MCF 10A (cell line): ENCODE data around the gene CACNA2D2. TPM values are rescaled to one million over a fixed set of nuclear protein-coding genes. Genes with fewer than 3 reads are reported as not detected.

Experiments used
- BruUV-seq: library from RNA; stranded (reverse); fragments of 400-500 nt; replicated peaks from 2 replicates; lab custom pipeline; 2021; lab: Mats Ljungman, UMichigan
- CTCF ChIA-PET: fragments of 300-600 bp; sonication (Branson Sonifier 250); formaldehyde crosslinking; extraction: SDS; loops from one replicate; lab custom pipeline; 2021; ENCODE audit warnings: antibody characterized with exemption, inconsistent platforms; lab: Yijun Ruan, JAX
- POLR2A ChIA-PET: fragments of 300-600, 350-650 bp; sonication (Branson Sonifier 250); formaldehyde crosslinking; extraction: SDS; loops from one replicate; lab custom pipeline; 2020; ENCODE audit warnings: antibody characterized with exemption, inconsistent platforms; lab: Yijun Ruan, JAX
- DNase-seq: peaks from one replicate; pipeline ENCODE4 v3.0.0-alpha.2; 2018; ENCODE audit not compliant: unreplicated experiment
- H3K27ac Mint-ChIP-seq: one replicate; pipeline ENCODE4 v1.8.0; 2022; ENCODE audit warnings: mild to moderate bottlenecking, low read depth, mixed read lengths; ENCODE audit not compliant: unreplicated experiment
- H3K27me3 Mint-ChIP-seq: one replicate; pipeline ENCODE4 v1.8.0; 2022; ENCODE audit warnings: mixed read lengths; ENCODE audit not compliant: insufficient read depth, unreplicated experiment
- H3K36me3 Mint-ChIP-seq: one replicate; pipeline ENCODE4 v1.8.0; 2022; ENCODE audit warnings: mild to moderate bottlenecking, moderate library complexity, mixed read lengths; ENCODE audit not compliant: insufficient read depth, unreplicated experiment
- H3K4me1 Mint-ChIP-seq: one replicate; pipeline ENCODE4 v1.8.0; 2022; ENCODE audit warnings: mixed read lengths; ENCODE audit not compliant: insufficient read depth, unreplicated experiment
- H3K4me3 Mint-ChIP-seq: one replicate; pipeline ENCODE4 v1.8.0; 2022; ENCODE audit warnings: mild to moderate bottlenecking, moderate library complexity, mixed read lengths; ENCODE audit not compliant: unreplicated experiment
- H3K9me3 Mint-ChIP-seq: one replicate; pipeline ENCODE4 v1.8.0; 2022; ENCODE audit warnings: mixed read lengths; ENCODE audit not compliant: unreplicated experiment
- intact Hi-C: fragments of 100-400 bp; cut with micrococcal nuclease; formaldehyde crosslinking; loops from 2 replicates; pipeline ENCODE4 v1.14.1; 2022
- total RNA-seq: library from RNA; stranded (reverse); gene quantifications from 2 replicates; pipeline ENCODE4 v1.2.3, GENCODE V29; 2022
- TF ChIP-seq, protein P1 (sequence below): fragments of 200-600 bp; IDR thresholded peaks from one replicate; pipeline ENCODE4 v1.8.0; 2022; ENCODE audit warnings: antibody characterized with exemption, mild to moderate bottlenecking; ENCODE audit not compliant: unreplicated experiment

Gene CACNA2D2
- total RNA-seq, 1 experiment from 2014 or later = not detected

DNA sequence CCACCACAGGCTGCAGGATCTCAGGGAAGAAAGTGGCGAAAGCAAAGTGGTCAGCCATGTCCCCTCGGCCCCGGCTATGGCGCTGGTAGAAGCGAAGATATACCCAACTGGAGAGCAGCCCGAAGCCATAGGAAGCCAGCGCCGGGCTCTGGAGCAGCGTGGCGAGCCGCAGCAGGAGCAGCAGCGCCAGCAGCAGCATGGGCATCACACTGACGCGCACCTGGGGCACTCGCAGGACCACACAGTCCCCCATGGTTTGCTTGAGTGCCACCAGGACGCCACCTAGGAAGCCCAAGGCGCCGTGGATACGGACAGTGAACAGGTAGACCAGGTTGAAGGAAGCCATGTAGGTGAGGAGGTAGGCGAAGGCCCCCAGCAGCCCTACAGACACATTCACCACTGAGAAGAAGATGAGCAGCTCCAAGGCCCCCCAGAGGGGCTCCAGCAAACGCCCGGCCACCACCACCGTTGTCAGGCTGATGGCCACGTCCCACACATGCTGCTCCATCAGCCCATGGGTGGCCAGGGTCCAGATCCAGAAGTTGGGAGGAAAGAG is 145.0 kb downstream of the CACNA2D2 start:
- Mint-ChIP-seq H3K4me3 (peak overlapping the region; percentile 85), H3K27me3 (no peaks in the 10 kb centered on the region), H3K9me3 (no peaks in the 10 kb centered on the region), H3K4me1 (peaks cover 13% of the 10 kb centered on the region), H3K27ac (peak overlapping the region; percentile 96), H3K36me3 (peaks cover 22% of the 10 kb centered on the region)
- ChIA-PET CTCF (no interaction called here), POLR2A (interaction anchor here (0.7 to 4.0 kb wide), 5 partner anchors 8 to 925 kb away, joined by 3 to 31 read pairs (median 4); partner anchors contain the start of genes CYB561D2, IFRD2 and NPRL2)
- intact Hi-C loops = no loop called here
- BruUV-seq = no TSS peak
- no peak for DNase-seq
- TF ChIP-seq, protein P1, sequence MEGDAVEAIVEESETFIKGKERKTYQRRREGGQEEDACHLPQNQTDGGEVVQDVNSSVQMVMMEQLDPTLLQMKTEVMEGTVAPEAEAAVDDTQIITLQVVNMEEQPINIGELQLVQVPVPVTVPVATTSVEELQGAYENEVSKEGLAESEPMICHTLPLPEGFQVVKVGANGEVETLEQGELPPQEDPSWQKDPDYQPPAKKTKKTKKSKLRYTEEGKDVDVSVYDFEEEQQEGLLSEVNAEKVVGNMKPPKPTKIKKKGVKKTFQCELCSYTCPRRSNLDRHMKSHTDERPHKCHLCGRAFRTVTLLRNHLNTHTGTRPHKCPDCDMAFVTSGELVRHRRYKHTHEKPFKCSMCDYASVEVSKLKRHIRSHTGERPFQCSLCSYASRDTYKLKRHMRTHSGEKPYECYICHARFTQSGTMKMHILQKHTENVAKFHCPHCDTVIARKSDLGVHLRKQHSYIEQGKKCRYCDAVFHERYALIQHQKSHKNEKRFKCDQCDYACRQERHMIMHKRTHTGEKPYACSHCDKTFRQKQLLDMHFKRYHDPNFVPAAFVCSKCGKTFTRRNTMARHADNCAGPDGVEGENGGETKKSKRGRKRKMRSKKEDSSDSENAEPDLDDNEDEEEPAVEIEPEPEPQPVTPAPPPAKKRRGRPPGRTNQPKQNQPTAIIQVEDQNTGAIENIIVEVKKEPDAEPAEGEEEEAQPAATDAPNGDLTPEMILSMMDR = no peak

DNA sequence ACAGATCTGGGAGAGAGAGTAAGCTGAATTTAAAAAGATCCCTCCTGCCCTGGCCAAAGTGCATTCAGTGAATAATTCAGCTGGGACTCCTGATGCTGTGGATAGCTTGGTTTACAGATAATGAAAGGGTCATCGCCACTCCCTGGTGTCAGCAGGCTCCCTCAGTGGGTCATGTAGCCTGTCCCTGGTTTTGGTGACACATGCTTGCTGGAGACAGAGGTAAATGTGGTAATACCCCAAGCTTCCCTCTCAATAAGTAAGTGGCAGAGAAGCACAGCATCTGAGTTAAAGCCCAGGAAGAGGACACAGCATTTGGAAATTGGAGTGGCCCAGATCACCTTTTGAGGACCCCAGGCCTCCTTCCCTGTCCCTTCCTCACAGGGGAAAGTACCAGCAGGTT is 146.0 kb downstream of the CACNA2D2 start:
- CTCF ChIA-PET = interaction anchor here (0.7 to 2.6 kb wide), 5 partner anchors 10 to 258 kb away, joined by 3 to 24 read pairs (median 5); no protein-coding TSS in a partner anchor
- intact Hi-C loops = no loop called here

DNA sequence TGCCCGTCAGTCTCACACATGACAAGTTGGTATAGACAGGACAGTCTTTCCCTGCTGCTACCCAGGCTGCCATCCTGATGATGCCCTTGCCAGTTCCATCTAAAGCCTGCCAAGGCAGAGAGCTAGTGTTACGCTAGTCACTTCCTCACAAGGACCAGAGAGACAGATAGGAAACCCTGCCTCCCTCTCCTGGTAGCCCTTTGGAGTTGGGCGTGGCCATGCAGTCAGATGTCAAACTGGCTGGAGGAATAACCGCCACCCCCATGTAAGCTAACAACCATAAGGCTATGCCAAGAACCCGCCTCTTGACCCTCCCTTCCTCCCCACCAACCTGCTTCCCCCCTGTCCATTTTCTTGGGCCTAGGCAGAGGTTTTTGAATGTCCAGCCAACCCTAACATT is 146.9 kb downstream of the CACNA2D2 start:
- no peak for DNase-seq
- POLR2A ChIA-PET = interaction anchor here (0.7 to 1.8 kb wide), 3 partner anchors 9 to 255 kb away, joined by 3 to 14 read pairs (median 3); partner anchors contain the start of gene CISH
- Mint-ChIP-seq H3K27ac (no peak overlapping the region), H3K4me1 (peaks cover 14% of the 10 kb centered on the region), H3K36me3 (peaks cover 29% of the 10 kb centered on the region), H3K9me3 (no peaks in the 10 kb centered on the region), H3K4me3 (peak overlapping the region; percentile 85), H3K27me3 (no peaks in the 10 kb centered on the region)
- TF ChIP-seq, protein P1 = no peak
- CTCF ChIA-PET = interaction anchor here (0.5 to 2.6 kb wide), 10 partner anchors 9 to 1160 kb away, joined by 3 to 24 read pairs (median 3); partner anchors contain the start of gene MON1A
- no TSS peak for BruUV-seq
- intact Hi-C loops = no loop called here

More for the DNA sequence above, 146.0 kb downstream of the CACNA2D2 start:
- peaks cover 13% of the 10 kb centered on the region for H3K4me1 Mint-ChIP-seq
- H3K36me3 Mint-ChIP-seq = peaks cover 29% of the 10 kb centered on the region
- H3K4me3 Mint-ChIP-seq = peak overlapping the region; percentile 85
- no TSS peak for BruUV-seq
- no peaks in the 10 kb centered on the region for H3K27me3 Mint-ChIP-seq
- no peaks in the 10 kb centered on the region for H3K9me3 Mint-ChIP-seq
- DNase-seq = no peak
- peak overlapping the region; percentile 96 for H3K27ac Mint-ChIP-seq
- TF ChIP-seq, protein P1 = no peak
- POLR2A ChIA-PET = interaction anchor here (0.7 to 1.8 kb wide), 5 partner anchors 10 to 1414 kb away, joined by 4 to 14 read pairs (median 4); partner anchors contain the start of genes IFRD2 and ZMYND10

DNA sequence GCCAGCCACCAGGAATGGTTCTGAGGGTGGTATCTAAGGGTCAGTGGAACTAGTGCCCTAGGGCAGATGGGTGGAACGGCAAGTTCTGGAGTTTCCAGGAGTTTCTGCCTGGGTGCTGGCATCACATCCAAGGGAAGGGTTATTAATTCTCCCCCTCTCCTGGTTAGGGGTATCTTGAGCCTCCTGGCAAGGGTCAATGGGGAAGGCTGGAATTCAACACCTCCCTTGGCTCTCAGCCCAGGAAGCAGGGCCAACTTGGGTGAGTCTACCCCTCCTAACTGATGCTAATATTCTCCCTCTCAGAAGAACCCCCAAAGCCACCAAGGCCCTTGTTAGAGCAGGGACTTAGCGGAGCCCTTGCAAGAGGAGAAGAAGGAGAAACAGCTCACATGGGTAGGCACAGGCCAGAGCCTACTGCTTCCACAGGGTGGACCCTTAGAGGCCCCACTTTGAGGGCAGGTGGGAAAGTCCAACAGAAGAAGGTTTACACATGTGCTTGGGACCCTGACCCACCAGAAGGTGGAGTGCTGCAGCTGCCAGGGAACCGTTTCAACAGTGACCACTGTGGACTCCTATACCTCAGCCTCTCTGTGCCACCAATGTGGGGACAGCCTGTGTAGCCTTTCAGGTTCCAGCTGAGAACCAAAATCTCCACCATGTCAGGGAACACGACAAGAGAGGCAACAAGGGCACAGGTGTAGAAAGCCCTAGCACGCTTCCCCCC is 147.4 kb downstream of the CACNA2D2 start:
- no TSS peak for BruUV-seq
- Mint-ChIP-seq H3K4me3 (peak overlapping the region; percentile 85), H3K9me3 (no peaks in the 10 kb centered on the region), H3K4me1 (peaks cover 18% of the 10 kb centered on the region), H3K27ac (no peak overlapping the region), H3K36me3 (peaks cover 34% of the 10 kb centered on the region), H3K27me3 (no peaks in the 10 kb centered on the region)
- intact Hi-C loops = no loop called here
- DNase-seq = no peak
- TF ChIP-seq, protein P1 = no peak
- ChIA-PET CTCF (interaction anchor here (0.7 to 2.6 kb wide), 6 partner anchors 8 to 1161 kb away, joined by 3 to 24 read pairs (median 4); no protein-coding TSS in a partner anchor), POLR2A (interaction anchor here (0.7 to 1.8 kb wide), 3 partner anchors 9 to 256 kb away, joined by 3 to 14 read pairs (median 3); partner anchors contain the start of gene CISH)
